ENCODE results near the gene SKA3.

GRCh38 chr13:21139374-21139773 lies 37.0 kb downstream of the SKA3 start:
- TF ChIP-seq CTCF (conservative IDR thresholded peaks at IDR 0.05; ENCODE audit: low read length) (no peak), EZH2phosphoT487 (IDR thresholded peaks at IDR 0.05; ENCODE audit: borderline replicate concordance) (no peak)
